Keratinocyte (primary cell): ENCODE measurements around the gene WTAP. TPM values are rescaled to one million over a fixed set of nuclear protein-coding genes. Genes with fewer than 3 reads are reported as not detected.

ENCODE experiments used
- DNase-seq: peaks from one replicate; pipeline ENCODE4 v3.0.0-alpha.2; 2011; ENCODE audit warnings: low read depth, missing footprints, low spot score
- FAIRE-seq: peaks from 2 replicates; lab custom pipeline; 2011; peaks lifted over from hg19 to GRCh38; lab: Jason Lieb, UNC
- H2AFZ ChIP-seq: 2 replicates; pipeline ENCODE4 v1.6.0; 2012; ENCODE audit warnings: low read length, control low read depth, inconsistent platforms; ENCODE audit not compliant: control insufficient read depth
- H3K27ac ChIP-seq: 2 replicates; pipeline ENCODE4 v1.5.1; 2011; ENCODE audit warnings: low read length; ENCODE audit not compliant: control insufficient read depth, insufficient read depth
- H3K27me3 ChIP-seq: 3 replicates; pipeline ENCODE4 v1.6.0; 2011; ENCODE audit warnings: low read length; ENCODE audit not compliant: control insufficient read depth, insufficient read depth; ENCODE audit errors: extremely low read depth
- H3K36me3 ChIP-seq, 2 experiments: 2 replicates in 1 of 2; 3 replicates in 1 of 2; pipeline ENCODE4 v1.5.1; 2011; ENCODE audit warnings: low read length in 2 of 2, mild to moderate bottlenecking in 1 of 2; ENCODE audit not compliant: control insufficient read depth in 2 of 2, insufficient read depth in 2 of 2; ENCODE audit errors: extremely low read depth in 1 of 2
- H3K4me1 ChIP-seq: 3 replicates; pipeline ENCODE4 v1.5.1; 2011; ENCODE audit warnings: low read length; ENCODE audit not compliant: control insufficient read depth, insufficient read depth; ENCODE audit errors: extremely low read depth
- H3K4me2 ChIP-seq: 3 replicates; pipeline ENCODE4 v1.6.0; 2011; ENCODE audit warnings: low read depth, low read length; ENCODE audit not compliant: control insufficient read depth, insufficient read depth; ENCODE audit errors: extremely low read depth
- H3K4me3 ChIP-seq, 3 experiments: fragments of 200-600 bp in 1 of 3; sonication (generic) in 1 of 3; 2 replicates in 2 of 3; 3 replicates in 1 of 3; pipeline ENCODE4 v1.5.1; 2011 to 2016; ENCODE audit warnings: low read length in 3 of 3, mild to moderate bottlenecking in 3 of 3, control low read depth in 2 of 3, inconsistent platforms in 1 of 3, low read depth in 1 of 3, mixed read lengths in 1 of 3, mixed run types in 1 of 3, moderate library complexity in 1 of 3; ENCODE audit not compliant: control insufficient read depth in 2 of 3, insufficient read depth in 2 of 3; ENCODE audit errors: extremely low read depth in 1 of 3
- H3K79me2 ChIP-seq: 2 replicates; pipeline ENCODE4 v1.6.0; 2012; ENCODE audit warnings: low read length; ENCODE audit not compliant: control insufficient read depth, insufficient read depth
- H3K9ac ChIP-seq: 3 replicates; pipeline ENCODE4 v1.6.0; 2011; ENCODE audit warnings: low read length; ENCODE audit not compliant: control insufficient read depth, insufficient read depth; ENCODE audit errors: extremely low read depth
- H3K9me1 ChIP-seq: 3 replicates; pipeline ENCODE4 v1.6.0; 2011; ENCODE audit warnings: low read length; ENCODE audit not compliant: control insufficient read depth, insufficient read depth; ENCODE audit errors: extremely low read depth
- H3K9me3 ChIP-seq: 2 replicates; pipeline ENCODE4 v1.5.1; 2012; ENCODE audit warnings: low read depth, low read length; ENCODE audit not compliant: control insufficient read depth
- H4K20me1 ChIP-seq: 3 replicates; pipeline ENCODE4 v1.6.0; 2011; ENCODE audit warnings: low read length; ENCODE audit not compliant: control insufficient read depth, insufficient read depth; ENCODE audit errors: extremely low read depth
- EZH2 ChIP-seq: IDR thresholded peaks from one replicate; pipeline ENCODE4 v1.6.1; 2012; ENCODE audit warnings: inconsistent platforms, mild to moderate bottlenecking, low read length, moderate library complexity
- dilution Hi-C: fragments of 300-500 bp; cut with MboI; formaldehyde crosslinking; loops from one replicate; pipeline ENCODE4 v1.7.0; 2020; ENCODE audit warnings: low sequenced_read_pairs; ENCODE audit not compliant: extremely low pct_ligation_motif_present
- polyA plus RNA-seq, 5 experiments: library from polyadenylated mRNA; depleted of rRNA in 3 of 5; stranded (reverse) in 3 of 5; stranded (forward) in 1 of 5; unstranded in 1 of 5; fragments of >200 nt; gene quantifications; 1 replicate in 1 of 5; 2 replicates in 3 of 5; 3 replicates in 1 of 5; pipeline versions ENCODE4 v1.2.1 to v1.2.3, GENCODE V29; 2011 to 2012; ENCODE audit warnings: missing spikeins in 2 of 5, low read depth in 1 of 5, low replicate concordance in 1 of 5
- TF ChIP-seq, protein P1 (sequence below), 3 experiments: IDR thresholded peaks in 1 of 3; conservative IDR thresholded peaks in 1 of 3; optimal IDR thresholded peaks in 1 of 3; 2 replicates in 2 of 3; 3 replicates in 1 of 3; pipeline versions ENCODE3 to v1.5.1; 2011; ENCODE audit warnings: low read length in 3 of 3, mild to moderate bottlenecking in 3 of 3, moderate library complexity in 2 of 3, control low read depth in 1 of 3, inconsistent platforms in 1 of 3; ENCODE audit not compliant: insufficient read depth in 2 of 3; ENCODE audit errors: extremely low read depth in 1 of 3

Gene WTAP
- polyA plus RNA-seq, 1 donor (not counting 4 experiments of a cell fraction or from before 2014, with no cell fraction given): 40.2 TPM

DNA sequence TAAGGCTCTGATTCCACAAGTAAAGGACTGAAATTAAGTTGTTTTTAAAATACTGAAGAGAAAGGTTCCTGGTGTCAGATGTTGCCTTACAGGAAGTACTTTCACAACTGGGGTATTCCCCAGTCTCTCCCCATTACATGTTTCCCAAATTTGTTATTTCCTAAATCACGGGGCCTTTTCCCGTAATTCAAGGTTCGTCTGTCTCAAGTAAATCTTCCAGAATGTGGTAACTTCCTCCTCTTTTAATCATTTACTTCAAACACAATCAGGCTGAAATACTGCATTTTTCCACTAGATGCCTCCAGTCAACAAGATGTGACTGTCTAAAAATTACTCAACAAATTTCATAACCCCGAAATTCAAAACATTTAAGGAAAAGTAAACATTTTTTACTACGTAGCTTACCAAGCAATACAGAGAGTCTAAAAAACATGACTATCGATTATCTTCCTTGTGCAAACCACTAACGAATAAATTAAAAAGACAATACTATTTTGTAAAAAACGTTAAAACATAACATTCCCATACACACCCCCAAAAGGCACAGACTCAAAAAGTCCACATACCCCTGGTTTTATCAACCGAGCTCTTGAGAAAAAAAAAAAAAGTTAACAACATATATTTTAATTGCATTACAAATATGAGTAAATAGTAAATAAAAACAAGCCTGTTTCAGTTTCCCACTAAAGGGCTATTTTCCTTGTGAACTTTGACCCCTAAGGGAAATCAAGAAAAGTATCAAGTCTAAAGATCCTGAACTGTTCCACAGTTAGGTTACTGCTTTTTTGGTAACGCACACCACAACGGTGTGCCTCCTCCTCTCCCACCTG lies 36.0 kb upstream of the WTAP start:
- dilution Hi-C loops: no loop called here
- Histone ChIP-seq H3K4me3 (peak overlapping the region in 2 of 3 experiments; percentile 82 to 84), H3K4me2 (peak overlapping the region; percentile 94), H3K4me1 (peaks cover 27% of the 10 kb centered on the region), H4K20me1 (no peaks in the 10 kb centered on the region), H3K36me3 (peaks cover 1 to 12% of the 10 kb centered on the region in 2 experiments), H3K27me3 (no peaks in the 10 kb centered on the region), H2AFZ (peak overlapping the region; percentile 72), H3K79me2 (peaks cover 20% of the 10 kb centered on the region), H3K9ac (peak overlapping the region; percentile 77), H3K27ac (peak overlapping the region; percentile 85), H3K9me3 (no peaks in the 10 kb centered on the region), H3K9me1 (no peaks in the 10 kb centered on the region)
- DNase-seq (no peak), FAIRE-seq (peak; percentile 49)
- no peak for TF ChIP-seq EZH2
- TF ChIP-seq, protein P1, sequence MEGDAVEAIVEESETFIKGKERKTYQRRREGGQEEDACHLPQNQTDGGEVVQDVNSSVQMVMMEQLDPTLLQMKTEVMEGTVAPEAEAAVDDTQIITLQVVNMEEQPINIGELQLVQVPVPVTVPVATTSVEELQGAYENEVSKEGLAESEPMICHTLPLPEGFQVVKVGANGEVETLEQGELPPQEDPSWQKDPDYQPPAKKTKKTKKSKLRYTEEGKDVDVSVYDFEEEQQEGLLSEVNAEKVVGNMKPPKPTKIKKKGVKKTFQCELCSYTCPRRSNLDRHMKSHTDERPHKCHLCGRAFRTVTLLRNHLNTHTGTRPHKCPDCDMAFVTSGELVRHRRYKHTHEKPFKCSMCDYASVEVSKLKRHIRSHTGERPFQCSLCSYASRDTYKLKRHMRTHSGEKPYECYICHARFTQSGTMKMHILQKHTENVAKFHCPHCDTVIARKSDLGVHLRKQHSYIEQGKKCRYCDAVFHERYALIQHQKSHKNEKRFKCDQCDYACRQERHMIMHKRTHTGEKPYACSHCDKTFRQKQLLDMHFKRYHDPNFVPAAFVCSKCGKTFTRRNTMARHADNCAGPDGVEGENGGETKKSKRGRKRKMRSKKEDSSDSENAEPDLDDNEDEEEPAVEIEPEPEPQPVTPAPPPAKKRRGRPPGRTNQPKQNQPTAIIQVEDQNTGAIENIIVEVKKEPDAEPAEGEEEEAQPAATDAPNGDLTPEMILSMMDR (optimal IDR thresholded peaks at IDR 0.05 in 1 of 3, IDR thresholded peaks at IDR 0.05 in 1 of 3, conservative IDR thresholded peaks at IDR 0.05 in 1 of 3; ENCODE audit: extremely low read depth in 1 of 3, insufficient read depth in 2 of 3, low read length in 3 of 3): peak in 2 of 3 experiments; percentile 57 to 84

- Histone ChIP-seq H3K4me3 (peak overlapping the region; percentile 63 to 84 (median 82)), H3K27me3 (no peaks in the 10 kb centered on the region), H3K4me1 (peaks cover 27% of the 10 kb centered on the region), H2AFZ (no peak overlapping the region), H3K79me2 (peaks cover 20% of the 10 kb centered on the region), H3K4me2 (peak overlapping the region; percentile 94), H3K27ac (peak overlapping the region; percentile 85), H3K9ac (peak overlapping the region; percentile 77), H3K9me1 (no peaks in the 10 kb centered on the region), H3K36me3 (peaks cover 1 to 12% of the 10 kb centered on the region in 2 experiments), H3K9me3 (no peaks in the 10 kb centered on the region), H4K20me1 (no peaks in the 10 kb centered on the region)
- dilution Hi-C loops: no loop called here
- TF ChIP-seq EZH2: no peak
- TF ChIP-seq, protein P1 (optimal IDR thresholded peaks at IDR 0.05 in 1 of 3, IDR thresholded peaks at IDR 0.05 in 1 of 3, conservative IDR thresholded peaks at IDR 0.05 in 1 of 3; ENCODE audit: extremely low read depth in 1 of 3, insufficient read depth in 2 of 3, low read length in 3 of 3): no peak
- no peak for DNase-seq
- no peak for FAIRE-seq
Measured at GRCh38 chr6:159691963-159692287, 35.4 kb upstream of the WTAP start.
